K562 (cell line): ENCODE results near the gene PHF10. TPM values are rescaled to one million over a fixed set of nuclear protein-coding genes. Genes with fewer than 3 reads are reported as not detected.
A peak's percentile ranks its signal among the peaks of the same experiment; 100 is the strongest.

ENCODE experiments used
- ATAC-seq: fragments of 200-7000 bp; cut with Tn5 transposase; 3 replicates; pipeline ENCODE4 v1.9.1; 2020; ENCODE audit warnings: moderate library complexity
- BruUV-seq: library from RNA; stranded (reverse); fragments of 400-500 nt; replicated peaks from 2 replicates; lab custom pipeline; 2021; lab: Mats Ljungman, UMichigan
- CTCF ChIA-PET: fragments of 300-600 bp; formaldehyde crosslinking; extraction: SDS; loops from one replicate; lab custom pipeline; 2021; ENCODE audit warnings: low intra/inter-chr PET ratio; lab: Yijun Ruan, JAX
- POLR2A ChIA-PET: fragments of 300-600, 350-650 bp; sonication (Branson Sonifier 250); formaldehyde crosslinking; extraction: SDS; loops from one replicate; lab custom pipeline; 2021; ENCODE audit warnings: antibody characterized with exemption, inconsistent platforms; lab: Yijun Ruan, JAX
- DNase-seq, 4 experiments: peaks; one replicate each; pipeline versions ENCODE4 v3.0.0 to v3.0.0-alpha.2; 2011 to 2018; ENCODE audit warnings: low spot score in 3 of 4, mixed read lengths in 3 of 4; ENCODE audit errors: extremely low read depth in 1 of 4
- FAIRE-seq: peaks from 2 replicates; lab custom pipeline; 2011; peaks lifted over from hg19 to GRCh38; lab: Jason Lieb, UNC
- H2AFZ ChIP-seq: 2 replicates; pipeline ENCODE4 v1.6.0; 2011; ENCODE audit warnings: low read depth, low read length, control low read depth, inconsistent platforms
- H3K27ac ChIP-seq: fragments of 200-600 bp; 3 replicates; pipeline ENCODE4 v1.8.0; 2011; ENCODE audit warnings: low read depth, mild to moderate bottlenecking, control low read depth, inconsistent platforms, low read length, moderate library complexity, mixed read lengths; ENCODE audit errors: extremely low read depth
- H3K27me3 ChIP-seq, 2 experiments: fragments of 300-600 bp in 1 of 2; 2 replicates in 1 of 2; 3 replicates in 1 of 2; pipeline versions ENCODE4 v1.6.0 to v1.8.0; 2011; ENCODE audit warnings: inconsistent platforms in 2 of 2, low read length in 2 of 2, mild to moderate bottlenecking in 1 of 2, mixed read lengths in 1 of 2, moderate library complexity in 1 of 2; ENCODE audit not compliant: control insufficient read depth in 2 of 2, insufficient read depth in 2 of 2
- H3K36me3 ChIP-seq: fragments of 300-600 bp; 3 replicates; pipeline ENCODE4 v1.8.0; 2011; ENCODE audit warnings: mild to moderate bottlenecking, low read length, inconsistent platforms; ENCODE audit not compliant: control insufficient read depth, insufficient read depth
- H3K4me1 ChIP-seq, 2 experiments: fragments of 200-600 bp in 1 of 2; replicated peaks in 1 of 2; 2 replicates in 1 of 2; 3 replicates in 1 of 2; pipeline versions ENCODE4 v1.5.1 to v1.8.0; 2011; ENCODE audit warnings: inconsistent platforms in 2 of 2, low read length in 2 of 2, mild to moderate bottlenecking in 1 of 2, mixed read lengths in 1 of 2, moderate library complexity in 1 of 2; ENCODE audit not compliant: control insufficient read depth in 2 of 2, insufficient read depth in 2 of 2
- H3K4me2 ChIP-seq: 2 replicates; pipeline ENCODE4 v1.6.1; 2011; ENCODE audit warnings: low read length, control low read depth, inconsistent platforms, mixed read lengths; ENCODE audit not compliant: insufficient read depth
- H3K4me3 ChIP-seq: fragments of 200-600 bp; sonication (generic), shearing (Covaris generic); 2 replicates; pipeline ENCODE4 v1.5.1; 2016; ENCODE audit warnings: control low read depth, inconsistent platforms
- H3K79me2 ChIP-seq: fragments of 200-600 bp; 3 replicates; pipeline ENCODE4 v1.8.0; 2011; ENCODE audit warnings: low read length, inconsistent platforms; ENCODE audit not compliant: control insufficient read depth, insufficient read depth
- H3K9ac ChIP-seq, 2 experiments: 2 replicates each; pipeline versions ENCODE4 v1.6.0 to v1.6.1; 2011; ENCODE audit warnings: low read depth in 2 of 2, low read length in 2 of 2, control low read depth in 1 of 2, inconsistent platforms in 1 of 2, mild to moderate bottlenecking in 1 of 2, mixed read lengths in 1 of 2; ENCODE audit not compliant: insufficient read depth in 1 of 2
- H3K9me1 ChIP-seq: one replicate; pipeline ENCODE4 v1.6.0; 2011; ENCODE audit warnings: inconsistent platforms, mild to moderate bottlenecking, low read length, moderate library complexity; ENCODE audit not compliant: control insufficient read depth, insufficient read depth
- H3K9me3 ChIP-seq: replicated peaks from 2 replicates; pipeline ENCODE4 v1.5.1; 2011; ENCODE audit warnings: low read depth, low read length, inconsistent platforms; ENCODE audit not compliant: control insufficient read depth, insufficient read depth
- H4K20me1 ChIP-seq: replicated peaks from 2 replicates; pipeline ENCODE4 v1.6.1; 2011; ENCODE audit warnings: low read length, inconsistent platforms, mixed read lengths; ENCODE audit not compliant: control insufficient read depth, insufficient read depth
- ESRRA ChIP-seq: fragments of 450-650 bp; IDR thresholded peaks from 2 replicates; pipeline ENCODE4 v1.6.1; 2014; ENCODE audit warnings: low read depth, mild to moderate bottlenecking, moderate library complexity, borderline replicate concordance
- FOSL1 ChIP-seq: fragments of 200-800 bp; sonication (Bioruptor generic); conservative IDR thresholded peaks from 2 replicates; pipeline ENCODE4 v1.6.1; 2016; ENCODE audit warnings: missing genetic modification characterization, missing compliant biosample characterization
- L3MBTL2 ChIP-seq: fragments of 450-650 bp; IDR thresholded peaks from 2 replicates; pipeline ENCODE4 v1.6.1; 2016; ENCODE audit warnings: mild to moderate bottlenecking, moderate library complexity
- MGA ChIP-seq: fragments of 450-650 bp; IDR thresholded peaks from 2 replicates; pipeline ENCODE4 v1.6.1; 2016; ENCODE audit warnings: mild to moderate bottlenecking, moderate library complexity
- UBTF ChIP-seq, 2 experiments: IDR thresholded peaks; 2 replicates each; pipeline ENCODE4 v1.6.1; 2012; ENCODE audit warnings: improper control_type of control experiment in 2 of 2, low read depth in 2 of 2, low read length in 2 of 2, borderline replicate concordance in 1 of 2
- ZNF316 ChIP-seq: fragments of 450-650 bp; IDR thresholded peaks from 2 replicates; pipeline ENCODE4 v1.6.1; 2016
- WGBS: fragments of 100-300 bp; shearing (Covaris generic); methylation state at CpG from one replicate; pipeline ENCODE4 v1.1.6; 2016; ENCODE audit warnings: low coverage, mixed read lengths; ENCODE audit not compliant: insufficient coverage; ENCODE audit errors: missing lambda C conversion rate; 5-methylcytosine and 5-hydroxymethylcytosine counted together
- in situ Hi-C: fragments of 300-500 bp; cut with MboI; formaldehyde crosslinking; loops from 4 replicates; pipeline ENCODE4 v1.15.0; 2018; ENCODE audit warnings: inconsistent platforms, mixed read lengths
- intact Hi-C: fragments of 100-400 bp; cut with micrococcal nuclease; formaldehyde crosslinking; loops from 2 replicates; pipeline ENCODE4 v1.14.2; 2022
- polyA plus RNA-seq, 8 experiments: library from polyadenylated mRNA; depleted of rRNA in 4 of 8; stranded (reverse) in 5 of 8; unstranded in 3 of 8; fragments of >200 nt; fragmentation: Nextera tagmentation in 2 of 8; fragmentation: Illumina TruSeq in 1 of 8; extraction: Ambion mirVana in 2 of 8; extraction: Trizol in 1 of 8; gene quantifications; 2 replicates each; pipeline versions ENCODE4 v1.2.1 to v1.2.3, GENCODE V29; 2011 to 2014; ENCODE audit warnings: inconsistent platforms in 1 of 8, missing spikeins in 1 of 8
- total RNA-seq, 7 experiments: library from RNA; depleted of rRNA in 6 of 7; stranded (reverse); fragments of >200 nt in 6 of 7; fragmentation: Illumina TruSeq in 2 of 7; extraction: Trizol in 2 of 7; gene quantifications; 2 replicates each; pipeline versions ENCODE4 v1.2.1 to v1.2.3, GENCODE V29; 2011 to 2021; ENCODE audit warnings: low replicate concordance in 1 of 7

PHF10 gene
- total and polyA plus RNA-seq, 9 of the 15 experiments (the other 6 are each of a cell fraction or from before 2014, with no cell fraction given) = 23.9 to 88.9 (median 46.0) TPM

GRCh38 chr6:169722362-169723199 is 1.7 kb downstream of the PHF10 start:
- POLR2A ChIA-PET = interaction anchor here (0.5 to 7.0 kb wide), 11 partner anchors 8 to 29 kb away, joined by 3 to 46 read pairs (median 4); partner anchors contain the start of genes C6orf120, DYNLT2, ERMARD and WDR27
- FAIRE-seq (peak; percentile 75), DNase-seq (peak in 2 of 4 experiments; percentile 50 to 68)
- TF ChIP-seq L3MBTL2 (peak; percentile 71; the same call in 1 of the 2 replicates), ZNF316 (peak; percentile 72), FOSL1 (tag) (peak; percentile 66), MGA (peak; percentile 43), ESRRA (peak; percentile 67; the same call in 1 of the 2 replicates), UBTF (IDR thresholded peaks at IDR 0.05; ENCODE audit: borderline replicate concordance in 1 of 2, low read depth in 2 of 2, low read length in 2 of 2) (peak in 1 of 2 experiments; percentile 78; a peak in 2 of 4 replicates)

More at GRCh38 chr6:169722362-169723199, 1.7 kb downstream of the PHF10 start:
- BruUV-seq = TSS peak; percentile 57
- Histone ChIP-seq H4K20me1 (peaks cover 6% of the 10 kb centered on the region), H2AFZ (peak overlapping the region; percentile 66), H3K27ac (peak overlapping the region; percentile 72), H3K9ac (peak overlapping the region; percentile 79 to 96), H3K27me3 (no peaks in the 10 kb centered on the region), H3K4me2 (peak overlapping the region; percentile 93), H3K9me1 (no peaks in the 10 kb centered on the region), H3K36me3 (peaks cover 21% of the 10 kb centered on the region), H3K4me3 (peak overlapping the region; percentile 63), H3K9me3 (no peaks in the 10 kb centered on the region), H3K4me1 (peaks cover 25 to 31% of the 10 kb centered on the region in 2 experiments), H3K79me2 (peaks cover 49% of the 10 kb centered on the region)
- intact Hi-C loops (loop anchor here (1.0 kb wide), 1 partner anchor 17 kb away; no protein-coding TSS in a partner anchor), in situ Hi-C loops (no loop called here)
- CTCF ChIA-PET = interaction anchor here (0.6 kb wide), 1 partner anchor 823 kb away, joined by 3 read pairs; no protein-coding TSS in a partner anchor
- 3% methylated on average over 22 of the region's 22 CpGs for WGBS
- peak; percentile 62 for ATAC-seq
